Measurements from ENCODE around the gene RAB44. TPM values are rescaled to one million over a fixed set of nuclear protein-coding genes. Genes with fewer than 3 reads are reported as not detected.
A peak's percentile ranks its signal among the peaks of the same experiment; 100 is the strongest.

Gene RAB44
- total RNA-seq, 1 donor from 2014 or later: not detected

DNA sequence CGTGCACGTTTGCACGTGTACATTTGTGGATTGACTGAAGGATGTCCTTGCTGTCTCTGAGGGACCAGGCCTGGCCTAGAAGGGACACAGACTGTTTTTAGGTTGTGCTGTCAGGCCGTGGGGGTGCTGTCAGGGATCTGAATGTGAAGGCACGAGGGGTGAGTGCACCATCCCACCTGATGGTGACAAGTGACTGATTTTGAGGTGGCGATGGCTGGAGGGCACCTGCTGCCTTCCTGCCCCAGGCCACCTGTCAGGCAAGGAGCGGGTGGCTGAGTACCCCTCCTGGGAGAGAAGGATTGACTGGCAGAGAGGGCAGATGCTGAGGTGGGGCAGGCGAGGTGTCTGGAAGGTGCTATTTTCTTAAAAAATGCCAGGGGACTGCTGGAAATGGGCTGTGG, 1.2 kb downstream of the RAB44 start:
- H3K9ac ChIP-seq: no peak overlapping the region
- no peaks in the 10 kb centered on the region for H3F3A ChIP-seq (ENCODE audit: low read depth)
- H3K4me2 ChIP-seq: no peak overlapping the region
- no peaks in the 10 kb centered on the region for H3K9me3 ChIP-seq (ENCODE audit: low read depth)
- no peak overlapping the region for H3K27ac ChIP-seq
- no peaks in the 10 kb centered on the region for H3K36me3 ChIP-seq
- no peaks in the 10 kb centered on the region for H4K20me1 ChIP-seq (ENCODE audit: low read depth)
- H3K4me1 ChIP-seq: no peaks in the 10 kb centered on the region
- Mint-ChIP-seq H3K9me3 (no peaks in the 10 kb centered on the region), H3K4me3 (no peak overlapping the region), H3K4me1 (peaks cover 4% of the 10 kb centered on the region), H3K36me3 (no peaks in the 10 kb centered on the region), H3K27ac (peak overlapping the region; percentile 11), H3K27me3 (ENCODE audit: insufficient read depth, low read depth) (peaks cover 4% of the 10 kb centered on the region)
- H2AFZ ChIP-seq (replicated peaks): no peak overlapping the region
- H3K4me3 ChIP-seq: no peak overlapping the region
- DNase-seq (ENCODE audit: low spot score): no peak
- H3K27me3 ChIP-seq: no peaks in the 10 kb centered on the region
- no peaks in the 10 kb centered on the region for H3K79me2 ChIP-seq (ENCODE audit: low read depth)
- TF ChIP-seq EZH2phosphoT487 (IDR thresholded peaks at IDR 0.05) (no peak), EZH2 (IDR thresholded peaks at IDR 0.05) (no peak)
- TF ChIP-seq, protein P1, sequence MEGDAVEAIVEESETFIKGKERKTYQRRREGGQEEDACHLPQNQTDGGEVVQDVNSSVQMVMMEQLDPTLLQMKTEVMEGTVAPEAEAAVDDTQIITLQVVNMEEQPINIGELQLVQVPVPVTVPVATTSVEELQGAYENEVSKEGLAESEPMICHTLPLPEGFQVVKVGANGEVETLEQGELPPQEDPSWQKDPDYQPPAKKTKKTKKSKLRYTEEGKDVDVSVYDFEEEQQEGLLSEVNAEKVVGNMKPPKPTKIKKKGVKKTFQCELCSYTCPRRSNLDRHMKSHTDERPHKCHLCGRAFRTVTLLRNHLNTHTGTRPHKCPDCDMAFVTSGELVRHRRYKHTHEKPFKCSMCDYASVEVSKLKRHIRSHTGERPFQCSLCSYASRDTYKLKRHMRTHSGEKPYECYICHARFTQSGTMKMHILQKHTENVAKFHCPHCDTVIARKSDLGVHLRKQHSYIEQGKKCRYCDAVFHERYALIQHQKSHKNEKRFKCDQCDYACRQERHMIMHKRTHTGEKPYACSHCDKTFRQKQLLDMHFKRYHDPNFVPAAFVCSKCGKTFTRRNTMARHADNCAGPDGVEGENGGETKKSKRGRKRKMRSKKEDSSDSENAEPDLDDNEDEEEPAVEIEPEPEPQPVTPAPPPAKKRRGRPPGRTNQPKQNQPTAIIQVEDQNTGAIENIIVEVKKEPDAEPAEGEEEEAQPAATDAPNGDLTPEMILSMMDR (IDR thresholded peaks at IDR 0.05): no peak

- no peaks in the 10 kb centered on the region for H3K36me3 Mint-ChIP-seq
- no peaks in the 10 kb centered on the region for H4K20me1 ChIP-seq (ENCODE audit: low read depth)
- H3K27me3 ChIP-seq: no peaks in the 10 kb centered on the region
- H3K27ac Mint-ChIP-seq: no peak overlapping the region
- DNase-seq (ENCODE audit: low spot score): no peak
- no peak overlapping the region for H2AFZ ChIP-seq (replicated peaks)
- TF ChIP-seq, protein P1 (IDR thresholded peaks at IDR 0.05): no peak
- TF ChIP-seq EZH2phosphoT487 (IDR thresholded peaks at IDR 0.05): no peak
- H3K9me3 ChIP-seq (ENCODE audit: low read depth): no peaks in the 10 kb centered on the region
- no peak overlapping the region for H3K27ac ChIP-seq
- no peak overlapping the region for H3K4me3 Mint-ChIP-seq
- H3K9me3 Mint-ChIP-seq: no peaks in the 10 kb centered on the region
- no peaks in the 10 kb centered on the region for H3K79me2 ChIP-seq (ENCODE audit: low read depth)
- no peaks in the 10 kb centered on the region for H3K4me1 ChIP-seq
- H3K4me3 ChIP-seq: no peak overlapping the region
- peaks cover 4% of the 10 kb centered on the region for H3K4me1 Mint-ChIP-seq
- no peak overlapping the region for H3K9ac ChIP-seq
- no peak overlapping the region for H3K4me2 ChIP-seq
- H3K36me3 ChIP-seq: no peaks in the 10 kb centered on the region
- H3F3A ChIP-seq (ENCODE audit: low read depth): no peaks in the 10 kb centered on the region
- peaks cover 4% of the 10 kb centered on the region for H3K27me3 Mint-ChIP-seq (ENCODE audit: insufficient read depth, low read depth)
These were observed 1.7 kb downstream of the RAB44 start for GRCh38 chr6:36699348-36699747.

DNA sequence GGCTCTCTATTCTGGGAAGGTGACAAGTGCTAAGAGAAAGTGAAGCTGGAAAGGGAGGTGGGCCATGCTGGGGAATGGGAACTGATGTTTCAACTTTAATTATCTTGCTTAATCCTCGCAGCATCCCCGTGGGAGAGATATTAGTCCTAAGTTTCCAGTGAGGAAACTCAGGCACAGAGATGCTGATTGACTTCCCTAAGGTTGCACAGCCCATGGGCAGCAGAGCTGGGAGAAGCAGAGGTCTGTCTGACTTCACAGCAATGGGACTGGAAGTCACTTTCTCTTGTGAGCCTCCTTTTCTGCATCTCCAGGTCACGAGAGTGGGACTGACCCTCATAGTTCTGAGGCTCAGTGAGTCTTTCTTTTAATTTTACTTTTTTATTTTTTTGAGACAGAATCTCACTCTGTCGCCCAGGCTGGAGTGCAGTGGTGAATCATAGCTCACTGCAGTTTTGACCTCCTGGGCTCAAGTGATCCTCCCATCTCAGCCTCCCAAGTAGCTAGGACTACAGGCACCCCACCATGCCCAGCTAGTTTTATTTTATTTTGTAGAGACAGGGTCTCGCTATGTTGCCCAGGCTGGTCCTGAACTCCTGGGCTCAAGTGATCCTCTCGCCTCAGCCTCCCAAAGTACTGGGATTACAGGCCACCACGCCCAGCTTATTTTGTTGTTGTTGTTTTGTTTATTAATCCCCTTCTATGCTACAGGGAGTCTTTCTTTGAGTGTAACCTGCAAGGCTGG, 2.6 kb downstream of the RAB44 start:
- Histone ChIP-seq H2AFZ (replicated peaks) (no peak overlapping the region), H3K79me2 (ENCODE audit: low read depth) (no peaks in the 10 kb centered on the region), H3K27ac (no peak overlapping the region), H3K36me3 (no peaks in the 10 kb centered on the region), H3K9ac (no peak overlapping the region), H3K4me2 (no peak overlapping the region), H3K9me3 (ENCODE audit: low read depth) (no peaks in the 10 kb centered on the region), H4K20me1 (ENCODE audit: low read depth) (no peaks in the 10 kb centered on the region), H3K27me3 (no peaks in the 10 kb centered on the region), H3K4me1 (no peaks in the 10 kb centered on the region), H3F3A (ENCODE audit: low read depth) (no peaks in the 10 kb centered on the region), H3K4me3 (no peak overlapping the region)
- H3K4me3 Mint-ChIP-seq: no peak overlapping the region
- TF ChIP-seq EZH2phosphoT487 (IDR thresholded peaks at IDR 0.05): no peak
- no peak for TF ChIP-seq EZH2 (IDR thresholded peaks at IDR 0.05)
- TF ChIP-seq, protein P1 (IDR thresholded peaks at IDR 0.05): no peak
- no peaks in the 10 kb centered on the region for H3K9me3 Mint-ChIP-seq
- no peak for DNase-seq (ENCODE audit: low spot score)
- peaks cover 4% of the 10 kb centered on the region for H3K27me3 Mint-ChIP-seq (ENCODE audit: insufficient read depth, low read depth)
- H3K27ac Mint-ChIP-seq: peak overlapping the region; percentile 21
- H3K36me3 Mint-ChIP-seq: no peaks in the 10 kb centered on the region
- H3K4me1 Mint-ChIP-seq: peaks cover 4% of the 10 kb centered on the region
